ENCODE results near the gene ARHGAP45. TPM values are rescaled to one million over a fixed set of nuclear protein-coding genes. Genes with fewer than 3 reads are reported as not detected.

Gene ARHGAP45
- total RNA-seq, 1 experiment from 2014 or later: 126 TPM

Other genes with a start within 250 kb of the ARHGAP45 start
- gene PLPPR3, start 245.2 kb upstream of the ARHGAP45 start, total RNA-seq (2014; rRNA removed; shearing (Covaris generic)): 47.9 and 54.5 TPM in 2 replicates
- gene AZU1, start 239.3 kb upstream of the ARHGAP45 start, total RNA-seq (2014; rRNA removed; shearing (Covaris generic)): 0.25 TPM in 1 of 2 replicates, not detected in the other
- gene PRTN3, start 226.2 kb upstream of the ARHGAP45 start, total RNA-seq (2014; rRNA removed; shearing (Covaris generic)): 2.3 TPM in 1 of 2 replicates, not detected in the other
- gene ELANE, start 214.9 kb upstream of the ARHGAP45 start, total RNA-seq (2014; rRNA removed; shearing (Covaris generic)): not detected in 2 replicates
- gene CFD, start 207.5 kb upstream of the ARHGAP45 start, total RNA-seq (2014; rRNA removed; shearing (Covaris generic)): 3.6 and 6.1 TPM in 2 replicates
- gene MED16, start 174.0 kb upstream of the ARHGAP45 start, total RNA-seq (2014; rRNA removed; shearing (Covaris generic)): 51.0 and 58.7 TPM in 2 replicates
- gene RNU6-9, start 173.7 kb upstream of the ARHGAP45 start, total RNA-seq (2014; rRNA removed; shearing (Covaris generic)): not detected in 2 replicates
- 12.7 and 13.9 TPM in 2 replicates for gene R3HDM4, start 153.9 kb upstream of the ARHGAP45 start, total RNA-seq (2014; rRNA removed; shearing (Covaris generic))
- gene KISS1R, start 149.8 kb upstream of the ARHGAP45 start, total RNA-seq (2014; rRNA removed; shearing (Covaris generic)): 1.8 and 1.9 TPM in 2 replicates
- gene ARID3A, start 141.1 kb upstream of the ARHGAP45 start, total RNA-seq (2014; rRNA removed; shearing (Covaris generic)): 95.4 and 103 TPM in 2 replicates
- 176 and 280 TPM in 2 replicates for gene WDR18, start 82.8 kb upstream of the ARHGAP45 start, total RNA-seq (2014; rRNA removed; shearing (Covaris generic))
- gene GRIN3B, start 66.7 kb upstream of the ARHGAP45 start, total RNA-seq (2014; rRNA removed; shearing (Covaris generic)): 0.74 and 3.5 TPM in 2 replicates
- gene TMEM259, start 46.0 kb upstream of the ARHGAP45 start, total RNA-seq (2014; rRNA removed; shearing (Covaris generic)): 131 and 142 TPM in 2 replicates
- gene RNU6-2, start 45.6 kb upstream of the ARHGAP45 start, total RNA-seq (2014; rRNA removed; shearing (Covaris generic)): not detected in 2 replicates
- 245 and 296 TPM in 2 replicates for gene CNN2, start 40.6 kb upstream of the ARHGAP45 start, total RNA-seq (2014; rRNA removed; shearing (Covaris generic))
- 6.2 and 13.9 TPM in 2 replicates for gene ABCA7, start 27.1 kb upstream of the ARHGAP45 start, total RNA-seq (2014; rRNA removed; shearing (Covaris generic))
- 326 and 355 TPM in 2 replicates for gene POLR2E, start 28.2 kb downstream of the ARHGAP45 start, total RNA-seq (2014; rRNA removed; shearing (Covaris generic))
- gene GPX4, start 36.8 kb downstream of the ARHGAP45 start, total RNA-seq (2014; rRNA removed; shearing (Covaris generic)): 593 and 784 TPM in 2 replicates
- gene SBNO2, start 107.1 kb downstream of the ARHGAP45 start, total RNA-seq (2014; rRNA removed; shearing (Covaris generic)): 22.3 and 25.1 TPM in 2 replicates
- 83.6 and 94.8 TPM in 2 replicates for gene STK11, start 138.6 kb downstream of the ARHGAP45 start, total RNA-seq (2014; rRNA removed; shearing (Covaris generic))
- 3.6 and 5.6 TPM in 2 replicates for gene CBARP, start 170.8 kb downstream of the ARHGAP45 start, total RNA-seq (2014; rRNA removed; shearing (Covaris generic))
- gene ATP5F1D, start 174.6 kb downstream of the ARHGAP45 start, total RNA-seq (2014; rRNA removed; shearing (Covaris generic)): 61.3 and 98.5 TPM in 2 replicates
- 14.0 and 17.5 TPM in 2 replicates for gene MIDN, start 181.4 kb downstream of the ARHGAP45 start, total RNA-seq (2014; rRNA removed; shearing (Covaris generic))
- 196 and 215 TPM in 2 replicates for gene CIRBP, start 202.2 kb downstream of the ARHGAP45 start, total RNA-seq (2014; rRNA removed; shearing (Covaris generic))
- 37.9 and 45.0 TPM in 2 replicates for gene FAM174C, start 208.4 kb downstream of the ARHGAP45 start, total RNA-seq (2014; rRNA removed; shearing (Covaris generic))
- gene EFNA2, start 218.7 kb downstream of the ARHGAP45 start, total RNA-seq (2014; rRNA removed; shearing (Covaris generic)): 0.31 and 1.3 TPM in 2 replicates

Measured in G401 (cell line).